Effector CD4-positive, alpha-beta T cell (primary cell): ENCODE data around the gene MAL.
A peak's percentile ranks its signal among the peaks of the same experiment; 100 is the strongest.

Experiments used
- DNase-seq: peaks from one replicate; pipeline ENCODE4 v3.0.0-alpha.2; 2020
- total RNA-seq: gene quantifications from one replicate; lab custom pipeline; 2026; lab: John Stamatoyannopoulos, UW

The MAL gene
- total RNA-seq = 69.8 reads per million, percentile 75 among the genes with 10 or more reads in this experiment

DNA sequence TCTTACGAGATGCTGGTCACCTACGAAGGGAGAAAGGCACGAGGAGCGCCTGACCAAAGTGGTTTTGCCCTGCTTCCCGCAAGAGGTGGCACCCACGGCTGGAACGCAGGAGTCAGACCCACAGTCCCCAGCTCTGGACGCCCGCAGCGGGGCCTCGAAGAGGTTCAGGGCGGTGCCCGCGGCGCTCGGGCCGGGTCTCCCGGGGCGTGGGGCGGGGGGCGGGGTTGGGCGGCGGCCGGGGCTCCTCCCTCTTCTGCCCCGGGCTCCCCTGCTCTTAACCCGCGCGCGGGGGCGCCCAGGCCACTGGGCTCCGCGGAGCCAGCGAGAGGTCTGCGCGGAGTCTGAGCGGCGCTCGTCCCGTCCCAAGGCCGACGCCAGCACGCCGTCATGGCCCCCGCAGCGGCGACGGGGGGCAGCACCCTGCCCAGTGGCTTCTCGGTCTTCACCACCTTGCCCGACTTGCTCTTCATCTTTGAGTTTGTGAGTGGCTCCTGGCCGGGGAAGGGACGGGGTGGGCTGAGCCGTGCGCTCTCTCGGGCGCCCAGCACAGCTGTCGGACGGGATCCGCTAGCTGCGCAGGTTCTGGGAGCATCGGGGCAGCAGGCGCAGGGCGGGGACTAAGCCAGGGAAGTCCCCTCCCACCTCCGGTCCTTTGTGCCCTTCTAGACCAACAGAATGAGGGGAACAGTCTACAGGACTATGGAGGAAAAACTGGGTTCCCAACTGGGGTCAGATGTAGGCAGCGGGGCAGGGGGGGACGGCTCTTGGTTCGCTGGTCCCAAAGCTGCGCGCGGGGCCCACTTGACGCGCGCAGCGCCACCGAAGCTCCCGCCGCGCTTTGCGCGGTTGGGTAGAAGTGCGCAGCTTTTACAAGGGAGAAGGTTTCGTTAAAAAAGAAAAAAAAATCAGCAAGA lies at the start of gene MAL:
Gene MAL, plus strand, starts transcription at position 303 of the 914 bp plus-strand sequence. Its CDS starts 85 bp downstream, at position 388.
- peak; percentile 46 for DNase-seq

GRCh38 chr2:94977826-94978225 lies 47.7 kb upstream of the MAL start:
- no peak for DNase-seq

DNA sequence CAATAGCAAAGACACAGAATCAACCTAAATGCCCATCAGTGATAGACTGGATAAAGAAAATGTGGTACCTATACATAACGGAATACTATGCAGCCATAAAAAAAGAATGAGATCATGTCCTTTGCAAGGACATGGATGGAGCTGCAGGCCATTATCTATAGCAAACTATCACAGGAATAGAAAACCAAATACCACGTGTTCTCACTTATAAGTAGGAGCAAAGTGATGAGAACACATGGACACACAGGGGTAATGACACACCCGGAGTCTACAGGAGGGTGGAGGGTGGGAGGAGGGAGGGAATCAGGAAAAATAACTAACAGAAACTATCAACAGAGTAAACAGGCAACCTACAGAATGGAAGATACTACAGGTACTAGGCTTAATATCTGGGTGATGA lies 46.6 kb upstream of the MAL start:
- DNase-seq = no peak

- DNase-seq = no peak
These were observed 45.8 kb upstream of the MAL start for GRCh38 chr2:94979406-94980375.

DNA sequence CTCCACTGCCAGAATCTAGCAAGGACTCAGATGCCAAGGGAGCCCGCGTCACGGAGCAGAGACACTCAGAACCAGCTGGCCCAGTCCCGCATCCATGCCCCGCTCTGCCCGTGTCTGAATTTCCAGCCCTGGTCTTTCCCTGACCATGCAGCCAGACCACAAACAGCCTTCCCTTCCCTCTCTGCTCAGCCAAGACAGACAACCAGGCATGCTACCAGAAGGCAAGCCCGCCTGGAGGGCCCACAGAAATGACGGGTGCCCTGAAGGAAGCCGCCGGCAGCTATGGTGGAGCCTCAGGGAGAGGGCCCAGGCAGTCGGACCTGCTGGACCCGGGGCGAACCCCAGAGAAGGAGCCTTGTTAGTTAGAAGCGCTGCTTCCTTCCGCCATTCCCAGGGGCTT lies 45.1 kb upstream of the MAL start:
- no peak for DNase-seq

DNA sequence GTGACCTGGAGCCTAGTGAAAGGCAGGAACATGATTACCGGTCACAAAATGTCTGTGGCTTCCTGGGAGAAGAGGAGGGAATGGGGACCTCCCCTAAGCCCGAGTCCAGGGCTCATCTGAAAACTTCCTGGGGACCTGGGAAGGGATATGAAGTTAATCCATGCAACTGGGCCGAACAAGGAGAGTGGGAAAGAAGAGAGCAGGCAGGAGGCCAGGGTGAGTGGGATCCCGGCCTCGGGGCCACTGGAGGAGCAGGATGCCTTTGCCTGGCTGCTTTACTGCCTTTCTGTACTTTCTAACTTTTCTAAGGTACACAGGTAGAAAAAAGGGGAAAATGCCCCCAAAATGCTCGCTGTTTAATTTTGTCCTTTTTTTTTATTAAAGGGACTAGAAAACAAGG lies 43.4 kb upstream of the MAL start:
- DNase-seq = no peak

- no peak for DNase-seq
These were observed 42.8 kb upstream of the MAL start for GRCh38 chr2:94982675-94983074.

DNA sequence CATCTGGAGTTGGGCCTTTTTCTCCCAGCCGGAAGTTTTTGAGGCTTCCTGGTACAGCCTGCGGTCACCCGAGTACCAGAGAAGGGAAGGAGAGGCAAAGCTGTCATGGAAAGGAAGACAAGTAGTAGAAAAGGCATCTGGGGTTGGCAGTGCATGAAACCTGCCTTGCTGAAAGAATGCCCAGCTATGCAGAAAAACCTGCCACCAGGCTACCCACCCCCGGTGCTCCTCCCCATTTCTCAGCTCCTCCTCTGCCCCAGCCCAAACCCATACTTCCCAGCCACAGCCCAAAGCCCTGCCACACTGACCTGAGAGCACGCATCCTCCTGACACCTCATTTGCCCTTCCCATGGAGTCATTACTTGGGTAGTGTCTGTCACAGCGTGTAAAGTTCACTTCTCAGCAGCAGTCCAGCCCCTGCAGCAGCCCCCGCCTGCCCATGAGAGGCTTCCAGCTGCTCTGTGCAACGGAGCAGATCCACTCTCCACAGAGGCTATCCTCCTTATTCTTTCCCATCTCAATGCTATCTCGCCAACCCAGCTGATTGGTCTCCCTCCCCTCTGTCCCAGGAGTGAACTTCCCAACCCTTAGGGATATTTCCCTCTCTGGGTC lies 40.4 kb upstream of the MAL start:
- DNase-seq = no peak

DNA sequence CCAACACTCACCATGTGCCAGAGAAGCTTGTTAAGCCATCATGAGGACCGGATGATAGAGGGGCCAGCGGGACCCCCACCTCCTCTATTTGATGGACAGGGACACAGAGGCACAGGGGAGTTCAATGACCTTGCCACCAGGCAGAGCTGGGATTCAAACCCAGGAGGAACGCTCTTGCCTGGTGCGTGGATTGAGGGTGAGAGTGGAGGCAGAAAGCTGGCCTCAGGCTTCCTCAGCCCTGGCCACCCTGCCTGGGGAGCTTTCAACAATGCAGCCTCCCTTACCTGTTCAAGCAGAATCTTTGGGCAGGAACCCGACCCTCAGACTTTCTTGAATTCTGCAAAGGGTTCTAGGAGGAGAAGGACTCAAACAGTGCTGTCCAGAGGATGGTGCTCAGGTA lies 39.9 kb upstream of the MAL start:
- no peak for DNase-seq

DNA sequence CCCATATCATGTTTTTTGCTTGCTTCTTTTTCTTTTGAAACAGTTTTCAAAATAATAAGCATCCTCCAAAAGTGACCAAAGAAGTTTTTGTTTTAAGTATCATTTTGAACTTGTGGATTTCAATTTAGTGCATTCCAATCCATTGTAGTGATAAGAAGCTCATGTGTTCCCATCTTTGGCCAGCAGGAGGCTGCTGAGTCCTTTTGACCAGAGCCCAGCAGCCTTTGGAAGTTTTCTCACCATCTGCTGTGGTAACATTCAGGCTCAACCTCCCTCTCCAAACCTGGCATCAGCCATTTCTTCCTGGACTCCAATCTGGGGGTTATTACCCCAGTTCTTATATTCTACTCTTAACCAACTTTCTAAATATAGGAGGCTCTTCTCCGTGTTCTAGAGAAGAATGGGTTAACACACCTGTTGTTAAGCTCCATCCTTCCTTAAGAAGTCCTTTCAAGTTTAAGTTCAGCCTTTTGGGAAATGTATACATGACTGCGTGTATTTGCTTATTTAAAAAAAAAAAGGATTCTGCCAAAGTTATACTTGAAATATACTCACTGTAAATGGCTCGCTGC lies 39.0 kb upstream of the MAL start:
- DNase-seq = peak; percentile 21

- DNase-seq = no peak
These were observed 38.2 kb upstream of the MAL start for GRCh38 chr2:94987074-94988020.

- no peak for DNase-seq
These were observed 34.6 kb upstream of the MAL start for GRCh38 chr2:94990956-94991355.

- no peak for DNase-seq
These were observed 33.1 kb upstream of the MAL start for GRCh38 chr2:94992360-94992759.

DNA sequence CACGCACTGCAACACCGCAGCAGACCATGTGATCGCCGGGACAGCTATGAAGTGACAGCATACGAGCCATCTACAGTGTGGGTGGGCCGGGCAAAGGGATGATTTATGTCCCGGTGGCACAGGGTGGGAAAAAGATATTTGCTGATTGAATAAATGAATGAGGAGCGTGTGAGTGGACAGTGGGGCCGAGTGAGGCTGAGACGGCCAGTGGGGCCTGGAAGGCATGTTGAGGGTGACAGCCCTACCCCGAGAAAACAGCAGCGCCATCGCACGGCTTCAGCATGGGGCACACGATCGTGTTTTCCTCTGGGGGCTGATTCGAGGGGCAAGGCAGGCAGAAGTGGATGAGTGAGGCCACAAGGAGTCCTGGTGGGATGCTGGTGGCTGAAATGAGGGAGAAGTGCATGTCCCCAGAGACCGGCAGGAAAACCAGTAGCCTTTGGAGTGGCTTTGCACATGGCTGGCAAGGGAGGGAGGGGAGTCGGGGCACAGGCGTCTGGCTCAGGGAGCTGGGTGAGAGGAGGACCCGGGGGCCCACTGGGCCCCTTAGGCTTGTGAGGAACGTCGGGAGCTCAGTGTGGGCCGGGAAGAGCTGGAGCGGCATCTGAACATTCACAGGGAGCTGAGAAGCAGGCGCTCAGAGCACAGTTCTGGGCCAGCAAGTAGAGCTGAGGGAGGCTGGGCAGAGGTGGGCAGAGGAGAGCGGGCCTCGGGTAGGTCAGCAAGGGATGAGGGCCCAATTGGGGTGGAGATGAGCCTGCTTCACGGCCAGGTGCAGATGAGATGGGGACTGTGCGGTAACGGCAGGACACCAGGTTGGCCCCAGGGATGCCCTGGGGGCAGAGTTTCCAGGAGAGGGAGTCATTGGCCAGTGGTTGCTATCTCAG lies 32.1 kb upstream of the MAL start:
- DNase-seq = no peak

DNA sequence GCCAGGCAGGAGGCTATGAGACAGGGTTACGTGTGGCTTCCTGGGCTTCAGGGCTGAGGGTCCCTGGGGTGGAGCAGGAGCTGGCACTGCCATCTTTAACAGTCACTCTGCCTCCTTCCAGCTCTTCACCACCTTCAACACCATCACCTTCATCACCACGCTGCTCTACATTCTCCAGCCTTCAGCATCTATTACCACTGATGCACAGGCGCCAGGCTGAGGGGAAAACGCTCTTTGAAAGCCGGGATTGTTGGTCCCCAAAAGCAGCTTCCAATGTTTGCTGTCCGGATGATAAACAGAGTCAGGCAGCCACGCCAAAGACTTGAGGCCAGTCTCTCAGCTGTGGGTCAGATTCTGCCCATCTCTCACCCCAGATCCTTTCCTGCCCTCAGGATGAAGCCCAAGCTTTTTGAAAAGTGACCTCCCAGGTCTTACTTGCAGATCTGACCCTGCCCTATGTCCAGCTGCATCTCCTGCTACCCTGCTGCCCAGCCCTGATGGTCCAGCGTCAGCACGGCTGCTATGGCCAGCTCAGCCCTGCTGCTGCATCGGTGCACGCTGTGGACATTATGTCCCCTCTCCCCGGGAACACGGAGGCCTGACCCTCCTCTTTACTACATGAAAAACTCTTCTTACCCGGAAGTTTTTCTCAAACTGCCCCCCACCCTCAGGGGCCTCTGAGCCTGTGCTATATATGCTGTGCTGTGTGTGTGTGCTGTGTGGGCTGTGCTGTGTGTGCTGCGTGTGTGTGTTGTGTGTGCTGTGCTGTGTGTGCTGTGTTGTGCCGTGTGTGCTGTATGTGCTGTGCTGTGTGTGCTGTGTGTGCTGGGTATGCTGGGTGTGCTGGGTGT lies 31.2 kb upstream of the MAL start:
- DNase-seq = no peak

GRCh38 chr2:94994914-94995552 lies 30.5 kb upstream of the MAL start:
- DNase-seq = no peak

DNA sequence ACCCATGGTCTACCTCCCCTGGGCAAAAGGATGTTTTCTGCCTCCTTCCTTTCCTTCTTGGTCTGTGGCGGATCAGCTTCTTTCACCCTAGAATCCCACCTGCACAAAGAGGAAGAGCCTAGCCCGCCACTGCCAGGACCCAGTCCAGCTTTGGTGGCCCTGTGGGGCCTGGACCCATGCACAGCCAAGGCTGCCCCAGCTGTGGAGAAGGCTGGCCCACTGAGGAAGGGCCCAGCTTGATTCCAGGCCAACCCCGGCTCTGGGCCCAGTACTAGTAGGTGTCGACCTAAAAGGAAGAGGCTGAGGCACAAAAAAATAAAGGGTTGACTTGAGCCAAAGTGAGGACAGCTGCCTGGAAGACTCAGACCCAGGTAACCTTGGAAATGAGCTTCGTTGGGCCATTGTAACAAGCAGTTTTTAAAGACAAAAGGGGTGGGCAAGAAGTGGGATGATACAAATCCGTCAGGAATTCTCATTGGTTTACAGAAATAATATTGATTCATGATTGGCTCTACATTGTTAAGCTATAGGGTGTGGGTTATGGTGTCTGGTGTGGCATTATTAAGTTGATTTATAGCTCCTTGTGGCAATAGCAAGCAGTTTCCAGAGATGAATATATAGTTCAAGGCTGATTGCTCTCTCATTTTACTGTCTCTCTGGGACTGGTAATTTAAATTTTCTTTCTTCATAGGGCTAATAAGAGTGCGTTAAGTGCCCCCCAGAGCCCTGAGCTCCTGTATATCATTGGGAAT lies 29.8 kb upstream of the MAL start:
- DNase-seq = no peak
